ENCODE data around the gene OR52N2. TPM values are rescaled to one million over a fixed set of nuclear protein-coding genes. Genes with fewer than 3 reads are reported as not detected.

OR52N2 gene
- total RNA-seq, 1 experiment from 2014 or later = not detected

DNA sequence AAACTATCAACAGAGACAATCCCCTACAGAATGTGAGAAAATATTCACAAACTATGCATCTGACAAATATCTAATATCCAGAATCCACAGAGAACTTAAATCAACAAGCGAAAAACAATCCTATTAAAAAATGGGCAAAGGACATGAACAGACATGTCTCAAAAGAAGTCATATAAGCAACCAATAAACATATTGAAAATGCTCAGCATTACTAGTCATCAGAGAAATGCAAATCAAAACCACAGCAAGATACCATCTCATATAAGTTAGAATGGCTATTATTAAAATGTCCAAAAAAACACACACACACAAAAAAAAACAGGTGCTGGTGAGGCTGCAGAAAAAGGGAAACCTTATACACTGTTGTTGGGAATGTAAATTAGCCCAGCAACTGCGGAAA lies 57.1 kb downstream of the OR52N2 start:
- in situ Hi-C loops (cut with HindIII; ENCODE audit: low pct_unique_long_range_greater_than_20kb, low sequenced_read_pairs) = no loop called here
- DNase-seq (ENCODE audit: low read depth, low spot score) = no peak
- ATAC-seq = no peak
- Histone ChIP-seq H3K27me3 (ENCODE audit: control insufficient read depth, insufficient read depth, low read length) (no peaks in the 10 kb centered on the region), H3K9me3 (ENCODE audit: control insufficient read depth, insufficient read depth, low read depth, low read length) (no peaks in the 10 kb centered on the region), H3K4me3 (ENCODE audit: low read depth in 2 of 2, low read length in 2 of 2) (no peak overlapping the region), H3K27ac (ENCODE audit: low read length) (no peak overlapping the region), H3K4me1 (ENCODE audit: control insufficient read depth, insufficient read depth, low read length) (no peaks in the 10 kb centered on the region), H3K36me3 (ENCODE audit: control insufficient read depth, insufficient read depth, low read length) (no peaks in the 10 kb centered on the region)
- no TSS peak for BruUV-seq (replicated peaks)
- intact Hi-C loops (cut with micrococcal nuclease; ENCODE audit: unreplicated experiment) = no loop called here
- ChIA-PET CTCF (no interaction called here), POLR2A (no interaction called here)
- TF ChIP-seq, protein P1, sequence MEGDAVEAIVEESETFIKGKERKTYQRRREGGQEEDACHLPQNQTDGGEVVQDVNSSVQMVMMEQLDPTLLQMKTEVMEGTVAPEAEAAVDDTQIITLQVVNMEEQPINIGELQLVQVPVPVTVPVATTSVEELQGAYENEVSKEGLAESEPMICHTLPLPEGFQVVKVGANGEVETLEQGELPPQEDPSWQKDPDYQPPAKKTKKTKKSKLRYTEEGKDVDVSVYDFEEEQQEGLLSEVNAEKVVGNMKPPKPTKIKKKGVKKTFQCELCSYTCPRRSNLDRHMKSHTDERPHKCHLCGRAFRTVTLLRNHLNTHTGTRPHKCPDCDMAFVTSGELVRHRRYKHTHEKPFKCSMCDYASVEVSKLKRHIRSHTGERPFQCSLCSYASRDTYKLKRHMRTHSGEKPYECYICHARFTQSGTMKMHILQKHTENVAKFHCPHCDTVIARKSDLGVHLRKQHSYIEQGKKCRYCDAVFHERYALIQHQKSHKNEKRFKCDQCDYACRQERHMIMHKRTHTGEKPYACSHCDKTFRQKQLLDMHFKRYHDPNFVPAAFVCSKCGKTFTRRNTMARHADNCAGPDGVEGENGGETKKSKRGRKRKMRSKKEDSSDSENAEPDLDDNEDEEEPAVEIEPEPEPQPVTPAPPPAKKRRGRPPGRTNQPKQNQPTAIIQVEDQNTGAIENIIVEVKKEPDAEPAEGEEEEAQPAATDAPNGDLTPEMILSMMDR (IDR thresholded peaks at IDR 0.05) = no peak
- TF ChIP-seq TCF7L2 (IDR thresholded peaks at IDR 0.05; ENCODE audit: low read depth, low read length) (no peak), POLR2AphosphoS5 (IDR thresholded peaks at IDR 0.05; ENCODE audit: low read depth, low read length) (no peak), SIN3A (IDR thresholded peaks at IDR 0.05; ENCODE audit: borderline replicate concordance, insufficient read depth, low read depth, low read length) (no peak)
- TF ChIP-seq, protein P2, sequence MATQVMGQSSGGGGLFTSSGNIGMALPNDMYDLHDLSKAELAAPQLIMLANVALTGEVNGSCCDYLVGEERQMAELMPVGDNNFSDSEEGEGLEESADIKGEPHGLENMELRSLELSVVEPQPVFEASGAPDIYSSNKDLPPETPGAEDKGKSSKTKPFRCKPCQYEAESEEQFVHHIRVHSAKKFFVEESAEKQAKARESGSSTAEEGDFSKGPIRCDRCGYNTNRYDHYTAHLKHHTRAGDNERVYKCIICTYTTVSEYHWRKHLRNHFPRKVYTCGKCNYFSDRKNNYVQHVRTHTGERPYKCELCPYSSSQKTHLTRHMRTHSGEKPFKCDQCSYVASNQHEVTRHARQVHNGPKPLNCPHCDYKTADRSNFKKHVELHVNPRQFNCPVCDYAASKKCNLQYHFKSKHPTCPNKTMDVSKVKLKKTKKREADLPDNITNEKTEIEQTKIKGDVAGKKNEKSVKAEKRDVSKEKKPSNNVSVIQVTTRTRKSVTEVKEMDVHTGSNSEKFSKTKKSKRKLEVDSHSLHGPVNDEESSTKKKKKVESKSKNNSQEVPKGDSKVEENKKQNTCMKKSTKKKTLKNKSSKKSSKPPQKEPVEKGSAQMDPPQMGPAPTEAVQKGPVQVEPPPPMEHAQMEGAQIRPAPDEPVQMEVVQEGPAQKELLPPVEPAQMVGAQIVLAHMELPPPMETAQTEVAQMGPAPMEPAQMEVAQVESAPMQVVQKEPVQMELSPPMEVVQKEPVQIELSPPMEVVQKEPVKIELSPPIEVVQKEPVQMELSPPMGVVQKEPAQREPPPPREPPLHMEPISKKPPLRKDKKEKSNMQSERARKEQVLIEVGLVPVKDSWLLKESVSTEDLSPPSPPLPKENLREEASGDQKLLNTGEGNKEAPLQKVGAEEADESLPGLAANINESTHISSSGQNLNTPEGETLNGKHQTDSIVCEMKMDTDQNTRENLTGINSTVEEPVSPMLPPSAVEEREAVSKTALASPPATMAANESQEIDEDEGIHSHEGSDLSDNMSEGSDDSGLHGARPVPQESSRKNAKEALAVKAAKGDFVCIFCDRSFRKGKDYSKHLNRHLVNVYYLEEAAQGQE (IDR thresholded peaks at IDR 0.05; ENCODE audit: insufficient read depth in 1 of 2, low read depth in 2 of 2, low read length in 1 of 2) = no peak

Other genes with a start within 250 kb of the OR52N2 start
- not detected for gene OR52B6, start 228.0 kb upstream of the OR52N2 start, total RNA-seq (2021; ENCODE audit: unreplicated experiment)
- gene TRIM6, start 212.3 kb upstream of the OR52N2 start, total RNA-seq (2021; ENCODE audit: unreplicated experiment) = 53.8 TPM
- gene TRIM34, start 183.9 kb upstream of the OR52N2 start, total RNA-seq (2021; ENCODE audit: unreplicated experiment) = 1.5 TPM
- 56.1 TPM for gene TRIM5, start 123.8 kb upstream of the OR52N2 start, total RNA-seq (2021; ENCODE audit: unreplicated experiment)
- gene TRIM22, start 119.1 kb upstream of the OR52N2 start, total RNA-seq (2021; ENCODE audit: unreplicated experiment) = 1.4 TPM
- not detected for gene OR56B1, start 72.5 kb upstream of the OR52N2 start, total RNA-seq (2021; ENCODE audit: unreplicated experiment)
- gene OR52N4, start 54.7 kb upstream of the OR52N2 start, total RNA-seq (2021; ENCODE audit: unreplicated experiment) = not detected
- not detected for gene OR52N5, start 25.6 kb upstream of the OR52N2 start, total RNA-seq (2021; ENCODE audit: unreplicated experiment)
- not detected for gene OR52N1, start 17.7 kb upstream of the OR52N2 start, total RNA-seq (2021; ENCODE audit: unreplicated experiment)
- gene OR52E6, start 33.0 kb downstream of the OR52N2 start, total RNA-seq (2021; ENCODE audit: unreplicated experiment) = not detected
- not detected for gene OR52E8, start 48.8 kb downstream of the OR52N2 start, total RNA-seq (2021; ENCODE audit: unreplicated experiment)
- not detected for gene OR52E4, start 71.7 kb downstream of the OR52N2 start, total RNA-seq (2021; ENCODE audit: unreplicated experiment)
- gene OR52E5, start 84.3 kb downstream of the OR52N2 start, total RNA-seq (2021; ENCODE audit: unreplicated experiment) = not detected
- not detected for gene OR56A3, start 133.3 kb downstream of the OR52N2 start, total RNA-seq (2021; ENCODE audit: unreplicated experiment)
- not detected for gene OR56A5, start 159.6 kb downstream of the OR52N2 start, total RNA-seq (2021; ENCODE audit: unreplicated experiment)
- gene OR52L1, start 178.1 kb downstream of the OR52N2 start, total RNA-seq (2021; ENCODE audit: unreplicated experiment) = not detected
- gene OR56A4, start 198.0 kb downstream of the OR52N2 start, total RNA-seq (2021; ENCODE audit: unreplicated experiment) = not detected
- not detected for gene OR56A1, start 221.8 kb downstream of the OR52N2 start, total RNA-seq (2021; ENCODE audit: unreplicated experiment)